ENCODE data around the gene LAMA2.

LAMA2 gene

DNA sequence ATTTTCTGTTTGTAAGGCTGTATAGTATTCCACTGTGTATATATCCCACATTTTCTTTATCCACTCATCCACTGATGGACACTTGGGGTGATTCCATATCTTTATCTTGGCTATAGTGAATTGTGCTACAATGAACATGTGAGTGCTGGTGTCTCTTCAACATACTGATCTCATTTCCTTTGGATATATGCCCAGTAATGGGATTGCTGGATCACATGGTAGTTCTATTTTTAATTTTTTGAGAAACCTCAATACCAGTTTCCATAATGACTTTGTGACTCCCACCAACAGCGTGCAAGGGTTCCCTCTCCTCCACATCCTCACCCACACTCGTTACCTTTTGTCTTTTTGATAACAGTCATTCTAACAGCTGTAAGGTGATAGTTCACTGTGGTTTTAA lies 661.0 kb downstream of the LAMA2 start:
- Histone ChIP-seq H3K4me1 (ENCODE audit: insufficient read depth, low read length) (no peaks in the 10 kb centered on the region), H3K36me3 (ENCODE audit: insufficient read depth, low read length) (no peaks in the 10 kb centered on the region), H3K9me3 (ENCODE audit: control insufficient read depth, insufficient read depth, low read length) (no peaks in the 10 kb centered on the region)

DNA sequence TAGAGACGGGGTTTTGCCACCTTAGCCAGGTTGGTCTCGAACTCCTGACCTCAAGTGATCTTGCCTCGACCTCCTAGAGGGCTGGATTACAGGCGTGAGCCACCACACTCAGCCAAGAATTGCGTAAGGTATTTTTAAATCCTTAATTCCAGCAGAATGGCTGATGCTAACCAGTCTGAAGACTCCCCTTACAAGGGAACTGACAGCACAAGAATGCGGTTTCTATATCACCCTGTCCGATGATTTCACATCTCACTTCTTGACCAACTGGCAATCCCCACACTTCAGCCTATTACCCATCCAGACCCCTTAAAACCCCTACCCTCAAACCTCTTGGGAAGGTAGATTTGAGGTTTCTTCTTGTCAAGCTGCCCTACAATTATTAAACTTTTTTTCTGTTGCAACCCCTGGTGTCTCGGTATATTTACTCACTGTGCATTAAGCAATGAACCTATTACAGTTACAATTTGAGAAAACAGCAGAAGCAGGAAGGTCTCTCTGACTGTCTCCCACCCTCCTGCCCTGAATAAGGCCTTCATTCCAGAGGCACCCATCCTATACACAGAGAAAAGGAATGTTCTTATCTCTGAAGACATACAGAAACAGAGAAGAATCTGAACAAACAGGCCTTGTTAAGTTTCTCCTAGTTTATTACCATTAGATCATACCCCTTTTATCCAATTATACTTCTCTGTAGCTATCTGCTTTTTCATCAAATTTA lies 662.1 kb downstream of the LAMA2 start:
- Histone ChIP-seq H3K36me3 (ENCODE audit: insufficient read depth, low read length) (no peaks in the 10 kb centered on the region), H3K9me3 (ENCODE audit: control insufficient read depth, insufficient read depth, low read length) (no peaks in the 10 kb centered on the region), H3K9ac (ENCODE audit: low read depth, low read length) (no peak overlapping the region), H3K4me1 (ENCODE audit: insufficient read depth, low read length) (no peaks in the 10 kb centered on the region)

More for the DNA sequence above, 661.0 kb downstream of the LAMA2 start:
- no peak overlapping the region for H3K9ac ChIP-seq (ENCODE audit: low read depth, low read length)

DNA sequence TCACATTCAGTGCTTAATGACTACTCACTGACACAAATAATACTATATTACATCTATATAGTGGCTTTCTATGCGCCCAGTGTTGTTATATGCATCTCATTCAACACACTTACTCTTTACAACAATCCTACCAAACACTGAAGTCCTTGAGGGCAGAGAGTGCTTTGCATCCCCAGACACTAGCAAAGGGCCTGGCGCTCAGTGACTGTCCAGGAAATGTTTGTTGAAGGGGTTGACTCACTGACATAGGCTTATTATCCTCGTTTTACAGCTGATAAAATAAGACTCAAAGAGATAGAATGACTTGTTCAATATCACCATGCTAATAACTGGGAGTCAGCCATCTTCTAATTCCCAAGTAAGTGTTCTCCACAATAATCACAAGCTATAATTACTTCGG lies 663.8 kb downstream of the LAMA2 start:
- Histone ChIP-seq H3K9me3 (ENCODE audit: control insufficient read depth, insufficient read depth, low read length) (no peaks in the 10 kb centered on the region), H3K4me1 (ENCODE audit: insufficient read depth, low read length) (no peaks in the 10 kb centered on the region), H3K36me3 (ENCODE audit: insufficient read depth, low read length) (no peaks in the 10 kb centered on the region), H3K9ac (ENCODE audit: low read depth, low read length) (no peak overlapping the region)

DNA sequence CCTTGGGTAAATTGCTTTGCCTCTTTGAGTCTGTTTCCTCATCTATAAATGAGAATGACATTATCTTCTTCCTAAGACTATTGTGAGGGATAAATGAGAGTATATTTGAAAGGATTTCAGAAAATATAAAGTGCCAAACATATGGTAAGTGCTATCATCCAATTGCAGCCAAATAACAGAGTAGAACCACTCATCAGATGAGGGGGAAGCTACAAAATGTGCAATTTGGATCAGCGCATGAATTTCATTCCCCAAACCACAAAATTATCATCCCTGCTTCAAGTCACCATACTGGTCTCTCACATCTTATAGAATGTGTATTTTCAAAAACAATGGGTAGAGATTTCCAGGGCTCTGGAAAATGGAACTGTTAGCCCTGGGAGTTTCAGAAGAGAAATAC lies 668.5 kb downstream of the LAMA2 start:
- Histone ChIP-seq H3K4me1 (ENCODE audit: insufficient read depth, low read length) (no peaks in the 10 kb centered on the region), H3K9me3 (ENCODE audit: control insufficient read depth, insufficient read depth, low read length) (no peaks in the 10 kb centered on the region), H3K36me3 (ENCODE audit: insufficient read depth, low read length) (no peaks in the 10 kb centered on the region), H3K9ac (ENCODE audit: low read depth, low read length) (no peak overlapping the region)

DNA sequence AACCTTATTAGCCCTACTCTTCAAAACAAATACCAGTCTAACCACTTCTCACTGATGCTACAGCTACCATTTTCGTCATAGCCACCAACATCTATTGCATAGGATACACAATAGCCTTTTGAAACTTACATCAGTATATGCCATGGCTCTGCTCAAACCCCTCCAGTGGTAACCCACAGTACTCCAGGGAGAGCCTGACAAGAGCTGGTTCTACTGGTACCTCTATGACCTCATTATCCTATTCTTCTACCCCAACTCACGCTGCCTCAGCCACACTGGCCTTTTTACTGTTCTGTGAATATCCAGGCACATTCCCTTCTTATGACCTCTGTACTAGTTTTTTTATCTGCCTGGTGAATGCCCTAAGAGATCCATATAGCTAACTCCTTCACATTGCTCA lies 669.5 kb downstream of the LAMA2 start:
- H3K4me1 ChIP-seq (ENCODE audit: insufficient read depth, low read length), result no peaks in the 10 kb centered on the region
- H3K36me3 ChIP-seq (ENCODE audit: insufficient read depth, low read length), result no peaks in the 10 kb centered on the region
- H3K9me3 ChIP-seq (ENCODE audit: control insufficient read depth, insufficient read depth, low read length), result no peaks in the 10 kb centered on the region
- no peak overlapping the region for H3K9ac ChIP-seq (ENCODE audit: low read depth, low read length)

DNA sequence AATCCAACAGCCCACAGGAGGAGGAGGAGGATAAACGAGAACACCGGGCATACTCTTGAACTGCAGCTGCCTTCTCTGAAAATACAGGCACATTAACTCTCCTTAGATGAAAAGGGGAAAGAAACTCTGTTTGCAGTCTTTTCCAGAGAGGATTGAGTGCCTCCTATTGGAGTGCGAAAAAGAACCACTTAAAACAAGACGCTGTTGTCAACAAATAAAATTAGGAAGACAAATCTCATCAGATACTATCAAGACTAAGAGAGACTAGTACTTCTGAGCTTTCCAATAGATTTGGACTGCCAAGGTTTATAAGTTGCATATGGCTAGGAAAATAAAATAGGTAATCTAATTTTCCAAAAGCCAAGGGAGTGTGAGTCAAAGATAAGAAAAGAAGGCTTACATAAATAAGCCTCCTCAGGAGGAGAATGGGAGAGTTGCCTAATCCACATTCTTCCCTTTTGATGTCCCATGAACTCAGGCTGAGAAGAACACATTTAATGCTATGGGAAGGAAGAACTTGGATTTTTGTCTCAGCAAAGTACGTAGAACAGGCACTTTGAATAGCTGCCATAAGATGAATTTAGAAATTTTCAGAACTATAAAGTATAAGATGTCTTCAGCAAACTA lies 672.4 kb downstream of the LAMA2 start:
- Histone ChIP-seq H3K4me1 (ENCODE audit: insufficient read depth, low read length) (no peaks in the 10 kb centered on the region), H3K9me3 (ENCODE audit: control insufficient read depth, insufficient read depth, low read length) (no peaks in the 10 kb centered on the region), H3K9ac (ENCODE audit: low read depth, low read length) (no peak overlapping the region), H3K36me3 (ENCODE audit: insufficient read depth, low read length) (no peaks in the 10 kb centered on the region)

DNA sequence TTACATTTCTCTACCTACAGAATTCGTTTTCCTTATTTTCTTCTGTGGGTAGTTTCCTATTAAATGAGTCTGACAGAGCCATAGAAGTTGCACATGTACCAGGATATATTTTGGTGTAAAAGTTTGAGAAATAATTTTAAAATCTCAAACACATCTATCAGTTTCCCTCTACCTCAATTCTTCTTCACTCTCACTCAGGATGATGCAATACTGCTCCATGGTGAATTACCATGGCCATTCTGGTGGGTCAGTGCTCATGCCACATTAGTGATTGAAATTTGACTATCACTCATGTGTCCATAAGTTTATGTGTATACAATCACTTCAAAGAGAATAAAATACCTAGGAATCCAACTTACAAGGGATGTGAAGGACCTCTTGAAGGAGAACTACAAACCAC lies 675.3 kb downstream of the LAMA2 start:
- Histone ChIP-seq H3K36me3 (ENCODE audit: insufficient read depth, low read length) (no peaks in the 10 kb centered on the region), H3K4me1 (ENCODE audit: insufficient read depth, low read length) (no peaks in the 10 kb centered on the region), H3K9ac (ENCODE audit: low read depth, low read length) (no peak overlapping the region), H3K9me3 (ENCODE audit: control insufficient read depth, insufficient read depth, low read length) (0 out of 2 replicates have a peak, but pooled peaks cover 2% of the 10 kb centered on the region)

DNA sequence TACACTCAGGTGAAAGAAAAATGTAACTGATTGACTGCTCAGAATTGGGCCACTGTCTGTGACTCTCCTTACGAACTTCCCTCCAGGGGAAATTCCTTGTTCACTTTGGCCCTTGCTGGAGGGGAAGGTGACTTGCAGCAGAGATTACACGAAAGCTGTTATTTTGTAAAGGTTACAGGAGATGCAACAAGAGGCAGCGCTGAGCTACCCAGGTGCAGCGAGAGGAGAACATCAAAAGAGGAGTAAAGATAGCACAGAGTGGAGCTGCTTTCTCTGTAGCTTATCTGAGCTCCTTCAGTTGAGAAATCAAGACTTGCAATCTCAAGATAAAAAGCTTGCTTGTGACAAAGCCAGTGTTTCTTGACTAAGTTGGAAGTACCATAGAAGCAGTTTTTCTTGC lies 682.4 kb downstream of the LAMA2 start:
- Histone ChIP-seq H3K9ac (ENCODE audit: low read depth, low read length) (no peak overlapping the region), H3K36me3 (ENCODE audit: insufficient read depth, low read length) (no peaks in the 10 kb centered on the region; the same call in 1 of the 2 replicates), H3K9me3 (ENCODE audit: control insufficient read depth, insufficient read depth, low read length) (0 out of 2 replicates have a peak, but pooled peaks cover 2% of the 10 kb centered on the region), H3K4me1 (ENCODE audit: insufficient read depth, low read length) (peaks cover 5% of the 10 kb centered on the region; the same call in 1 of the 2 replicates)

DNA sequence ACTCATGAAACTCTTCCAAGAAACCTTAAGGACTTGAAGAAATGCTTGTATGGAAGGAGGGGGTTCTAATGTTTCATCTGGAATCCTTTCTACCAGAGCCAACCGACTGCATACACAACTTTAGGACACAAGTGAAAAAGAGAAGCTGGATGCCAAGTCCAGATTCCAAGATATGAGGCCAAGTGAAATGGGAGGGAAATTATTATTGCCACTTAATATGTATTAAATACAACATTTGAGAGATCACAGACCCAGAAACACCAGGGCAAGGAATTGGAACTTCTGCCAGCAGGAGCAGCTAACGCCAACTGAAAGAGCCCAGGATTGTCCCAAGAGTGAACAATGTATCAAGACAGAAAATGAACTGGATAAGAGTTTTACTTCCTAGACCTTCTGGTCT lies 682.9 kb downstream of the LAMA2 start:
- H3K36me3 ChIP-seq (ENCODE audit: insufficient read depth, low read length), result no peaks in the 10 kb centered on the region; the same call in 1 of the 2 replicates
- no peaks in the 10 kb centered on the region for H3K9me3 ChIP-seq (ENCODE audit: control insufficient read depth, insufficient read depth, low read length)
- H3K4me1 ChIP-seq (ENCODE audit: insufficient read depth, low read length), result peaks cover 5% of the 10 kb centered on the region; the same call in 1 of the 2 replicates
- no peak overlapping the region for H3K9ac ChIP-seq (ENCODE audit: low read depth, low read length)

All from ES-I3 (cell line).